H1 (cell line): ENCODE data around the gene KDELR1. TPM values are rescaled to one million over a fixed set of nuclear protein-coding genes. Genes with fewer than 3 reads are reported as not detected.

Source experiments
- ASH2L ChIP-seq: fragments of 200-600, 300-600 bp; sonication (generic); IDR thresholded peaks from one replicate; pipeline ENCODE4 v1.7.1; 2017; ENCODE audit warnings: low read length
- CEBPB ChIP-seq: IDR thresholded peaks from 2 replicates; pipeline ENCODE4 v1.6.1; 2012; ENCODE audit warnings: low read depth, low read length
- CREB1 ChIP-seq: IDR thresholded peaks from 2 replicates; pipeline ENCODE4 v1.6.1; 2012; ENCODE audit warnings: inconsistent platforms
- E2F6 ChIP-seq: IDR thresholded peaks from 2 replicates; pipeline ENCODE4 v1.6.1; 2012; ENCODE audit warnings: inconsistent platforms
- FOSL1 ChIP-seq: IDR thresholded peaks from 2 replicates; pipeline ENCODE4 v1.6.1; 2011; ENCODE audit warnings: mild to moderate bottlenecking, low read depth, low read length, moderate library complexity; ENCODE audit not compliant: insufficient read depth
- HDAC2 ChIP-seq, 2 experiments: fragments of 300-600 bp in 1 of 2; sonication (generic) in 1 of 2; IDR thresholded peaks; 2 replicates each; pipeline ENCODE4 v1.6.1; 2011 to 2012; ENCODE audit warnings: low read depth in 2 of 2, low read length in 2 of 2, mild to moderate bottlenecking in 2 of 2, moderate library complexity in 2 of 2, borderline replicate concordance in 1 of 2, inconsistent platforms in 1 of 2
- KDM5A ChIP-seq: fragments of 200-600 bp; IDR thresholded peaks from 2 replicates; pipeline ENCODE4 v1.7.1; 2012; ENCODE audit warnings: mild to moderate bottlenecking, low read length, inconsistent platforms, mixed read lengths
- NANOG ChIP-seq: IDR thresholded peaks from 2 replicates; pipeline ENCODE4 v1.6.1; 2011; ENCODE audit warnings: low read length, low read depth, mild to moderate bottlenecking, inconsistent platforms; ENCODE audit not compliant: insufficient read depth, poor library complexity, severe bottlenecking
- PHF8 ChIP-seq: fragments of 200-600 bp; sonication (generic); conservative IDR thresholded peaks from 2 replicates; pipeline ENCODE4 v1.7.1; 2012; ENCODE audit warnings: low read depth, mild to moderate bottlenecking, inconsistent platforms, low read length, moderate library complexity
- RAD21 ChIP-seq, 2 experiments: IDR thresholded peaks in 1 of 2; conservative IDR thresholded peaks in 1 of 2; 2 replicates each; pipeline ENCODE4 v1.6.1; 2011; ENCODE audit warnings: low read depth in 2 of 2, low read length in 2 of 2, improper control_type of control experiment in 1 of 2, inconsistent platforms in 1 of 2, mild to moderate bottlenecking in 1 of 2, moderate library complexity in 1 of 2
- SIX5 ChIP-seq: IDR thresholded peaks from 2 replicates; pipeline ENCODE4 v1.6.1; 2011; ENCODE audit warnings: mild to moderate bottlenecking, low read depth, low read length
- SP1 ChIP-seq: IDR thresholded peaks from 2 replicates; pipeline ENCODE4 v1.6.1; 2011; ENCODE audit warnings: low read depth, low read length
- SP4 ChIP-seq: IDR thresholded peaks from 2 replicates; pipeline ENCODE4 v1.6.1; 2012; ENCODE audit warnings: low read length, inconsistent platforms
- SRF ChIP-seq: IDR thresholded peaks from 2 replicates; pipeline ENCODE4 v1.6.1; 2011; ENCODE audit warnings: mild to moderate bottlenecking, low read depth, low read length, moderate library complexity
- TAF1 ChIP-seq: IDR thresholded peaks from 2 replicates; pipeline ENCODE4 v1.6.1; 2011; ENCODE audit warnings: mild to moderate bottlenecking, low read depth, low read length
- TBP ChIP-seq: IDR thresholded peaks from 2 replicates; pipeline ENCODE4 v1.6.1; 2011; ENCODE audit warnings: low read depth, low read length, improper control_type of control experiment
- TCF12 ChIP-seq: IDR thresholded peaks from 2 replicates; pipeline ENCODE4 v1.6.1; 2011; ENCODE audit warnings: low read depth, mild to moderate bottlenecking, low read length
- polyA plus RNA-seq, 7 experiments: library from polyadenylated mRNA; depleted of rRNA in 3 of 7; stranded (reverse) in 5 of 7; unstranded in 2 of 7; fragments of >200 nt in 5 of 7; fragments of 200-250 nt in 2 of 7; gene quantifications; 1 replicate in 5 of 7; 2 replicates in 1 of 7; 4 replicates in 1 of 7; pipeline versions ENCODE4 v1.2.1 to v1.2.3, GENCODE V29; 2011 to 2013; ENCODE audit warnings: missing spikeins in 2 of 7, mixed read lengths in 2 of 7
- total RNA-seq: library from RNA; stranded (reverse); fragmentation: NEBNext Ultra II Directional; extraction: Animal tissue kit (Norgen Biotek cat#: 25700); gene quantifications from 2 replicates; pipeline ENCODE4 v1.2.1, GENCODE V29; 2021
- TF ChIP-seq, protein P1 (sequence below), 3 experiments: IDR thresholded peaks; 1 replicate in 2 of 3; 2 replicates in 1 of 3; pipeline versions ENCODE4 v1.5.1 to v1.6.1; 2011; ENCODE audit warnings: low read length in 3 of 3, mild to moderate bottlenecking in 3 of 3, inconsistent platforms in 2 of 3, low read depth in 1 of 3, moderate library complexity in 1 of 3; ENCODE audit not compliant: insufficient read depth in 1 of 3; ENCODE audit errors: control extremely low read depth in 1 of 3

KDELR1 gene
- total and polyA plus RNA-seq, 2 of the 8 experiments (the other 6 are each of a cell fraction or from before 2014, with no cell fraction given) = 225 to 231 TPM

DNA sequence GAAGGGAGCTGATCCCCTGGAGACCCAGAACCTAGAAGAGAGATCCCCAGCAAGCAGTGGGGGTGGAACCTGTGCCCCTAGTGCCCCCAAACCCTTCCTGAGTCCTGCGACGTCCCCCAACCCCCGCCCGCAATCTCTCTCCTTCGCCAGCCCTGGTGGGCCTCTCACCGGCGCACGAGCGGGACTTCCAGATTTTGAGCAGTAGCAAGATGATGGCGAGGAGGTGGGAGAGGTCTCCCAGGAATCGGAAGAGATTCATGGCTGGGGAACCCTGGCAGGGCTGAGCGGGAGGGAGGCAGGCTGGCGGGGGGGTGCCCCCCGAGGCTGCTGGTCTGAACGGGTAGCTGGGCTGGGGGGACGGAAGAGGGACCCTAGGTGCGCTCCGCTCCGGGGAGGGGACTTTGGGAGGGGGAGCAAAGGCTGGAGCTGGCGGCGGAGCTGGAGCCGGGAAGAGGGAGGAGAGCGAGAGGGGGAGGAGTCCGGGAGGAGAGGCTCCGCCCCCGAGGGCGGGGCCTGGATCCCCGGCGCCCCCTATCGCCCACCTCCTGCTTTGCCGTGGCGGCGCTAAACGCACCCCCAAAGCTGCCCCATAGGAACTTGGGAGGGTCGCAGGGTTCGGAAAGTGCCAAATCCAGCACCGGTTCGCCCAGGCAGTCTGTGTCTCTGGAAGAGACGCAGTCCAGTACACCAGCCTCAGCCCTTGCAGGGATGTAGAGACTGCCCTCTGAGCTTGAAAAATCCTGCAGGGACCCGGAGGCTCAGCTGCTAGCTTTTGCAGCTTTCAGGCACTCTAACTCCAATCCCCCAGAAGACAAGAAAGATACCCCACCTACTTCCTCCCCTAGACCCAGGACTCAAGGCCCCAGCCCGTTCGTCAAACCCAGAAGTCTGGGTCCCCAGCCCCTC, at the start of gene KDELR1 (continued):
- TF ChIP-seq TCF12 (no peak), SP1 (peak; percentile 88), SIX5 (no peak), CEBPB (no peak), NANOG (no peak), RAD21 (IDR thresholded peaks at IDR 0.05 in 1 of 2, conservative IDR thresholded peaks at IDR 0.05 in 1 of 2; ENCODE audit: low read depth in 2 of 2, low read length in 2 of 2) (peak; percentile 28 to 45; a peak in 3 of 4 replicates), HDAC2 (IDR thresholded peaks at IDR 0.05; ENCODE audit: borderline replicate concordance in 1 of 2, low read depth in 2 of 2, low read length in 2 of 2) (no peak), PHF8 (peak; percentile 3; the same call in 1 of the 2 replicates), E2F6 (no peak), SP4 (peak; percentile 95), FOSL1 (no peak), SRF (no peak), KDM5A (no peak), CREB1 (0 out of 2 replicates have a peak, but pooled peaks have one; percentile 34), TAF1 (0 out of 2 replicates have a peak, but pooled peaks have one; percentile 39), TBP (no peak), ASH2L (peak; percentile 27)
- TF ChIP-seq, protein P1, sequence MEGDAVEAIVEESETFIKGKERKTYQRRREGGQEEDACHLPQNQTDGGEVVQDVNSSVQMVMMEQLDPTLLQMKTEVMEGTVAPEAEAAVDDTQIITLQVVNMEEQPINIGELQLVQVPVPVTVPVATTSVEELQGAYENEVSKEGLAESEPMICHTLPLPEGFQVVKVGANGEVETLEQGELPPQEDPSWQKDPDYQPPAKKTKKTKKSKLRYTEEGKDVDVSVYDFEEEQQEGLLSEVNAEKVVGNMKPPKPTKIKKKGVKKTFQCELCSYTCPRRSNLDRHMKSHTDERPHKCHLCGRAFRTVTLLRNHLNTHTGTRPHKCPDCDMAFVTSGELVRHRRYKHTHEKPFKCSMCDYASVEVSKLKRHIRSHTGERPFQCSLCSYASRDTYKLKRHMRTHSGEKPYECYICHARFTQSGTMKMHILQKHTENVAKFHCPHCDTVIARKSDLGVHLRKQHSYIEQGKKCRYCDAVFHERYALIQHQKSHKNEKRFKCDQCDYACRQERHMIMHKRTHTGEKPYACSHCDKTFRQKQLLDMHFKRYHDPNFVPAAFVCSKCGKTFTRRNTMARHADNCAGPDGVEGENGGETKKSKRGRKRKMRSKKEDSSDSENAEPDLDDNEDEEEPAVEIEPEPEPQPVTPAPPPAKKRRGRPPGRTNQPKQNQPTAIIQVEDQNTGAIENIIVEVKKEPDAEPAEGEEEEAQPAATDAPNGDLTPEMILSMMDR (IDR thresholded peaks at IDR 0.05; ENCODE audit: control extremely low read depth in 1 of 3, insufficient read depth in 1 of 3, low read depth in 1 of 3, low read length in 3 of 3) = peak; percentile 84 to 93 (median 84)
